Placental epithelial cell (primary cell): ENCODE measurements around the gene CLDN7. TPM values are rescaled to one million over a fixed set of nuclear protein-coding genes. Genes with fewer than 3 reads are reported as not detected.
A peak's percentile ranks its signal among the peaks of the same experiment; 100 is the strongest.

Experiments used
- small RNA-seq: library from RNA; depleted of rRNA; stranded (forward); fragments of <200 nt; gene quantifications from one replicate; pipeline ENCODE3, GENCODE V24; 2012
- total RNA-seq: library from RNA; depleted of rRNA; stranded (reverse); fragments of >200 nt; gene quantifications from 2 replicates; pipeline ENCODE4 v1.2.3, GENCODE V29; 2012

CLDN7 gene
- 3.9 and 15.2 TPM in 2 replicates for total RNA-seq

GRCh38 chr17:7262192-7262934, at the start of gene CLDN7:
TSS of gene CLDN7 (minus strand) at chr17:7262478. CDS start at chr17:7262043, 435 bp downstream.

GRCh38 chr17:7306911-7307685, 44.8 kb upstream of the CLDN7 start, which contains the start of gene EIF5A:
TSS of gene EIF5A (plus strand) at chr17:7307628. CDS start at chr17:7309636, 2,008 bp downstream.

GRCh38 chr17:7294614-7295153, 32.4 kb upstream of the CLDN7 start, which contains the start of gene YBX2:
TSS of gene YBX2 (minus strand) at chr17:7294639. CDS start at chr17:7294500, 139 bp downstream.

GRCh38 chr17:7281074-7281952, 19.0 kb upstream of the CLDN7 start, which contains the start of gene SLC2A4:
TSS of gene SLC2A4 (plus strand) at chr17:7281718. CDS start at chr17:7281935, 217 bp downstream.

GRCh38 chr17:7252176-7253043, 9.9 kb downstream of the CLDN7 start, which contains the start of gene ELP5:
TSS of gene ELP5 (plus strand) at chr17:7252215. CDS start at chr17:7252551, 336 bp downstream.

GRCh38 chr17:7251661-7252175, 10.6 kb downstream of the CLDN7 start, which contains the start of gene CTDNEP1:
TSS of gene CTDNEP1 (minus strand) at chr17:7251734. CDS start at chr17:7251296, 438 bp downstream.

DNA sequence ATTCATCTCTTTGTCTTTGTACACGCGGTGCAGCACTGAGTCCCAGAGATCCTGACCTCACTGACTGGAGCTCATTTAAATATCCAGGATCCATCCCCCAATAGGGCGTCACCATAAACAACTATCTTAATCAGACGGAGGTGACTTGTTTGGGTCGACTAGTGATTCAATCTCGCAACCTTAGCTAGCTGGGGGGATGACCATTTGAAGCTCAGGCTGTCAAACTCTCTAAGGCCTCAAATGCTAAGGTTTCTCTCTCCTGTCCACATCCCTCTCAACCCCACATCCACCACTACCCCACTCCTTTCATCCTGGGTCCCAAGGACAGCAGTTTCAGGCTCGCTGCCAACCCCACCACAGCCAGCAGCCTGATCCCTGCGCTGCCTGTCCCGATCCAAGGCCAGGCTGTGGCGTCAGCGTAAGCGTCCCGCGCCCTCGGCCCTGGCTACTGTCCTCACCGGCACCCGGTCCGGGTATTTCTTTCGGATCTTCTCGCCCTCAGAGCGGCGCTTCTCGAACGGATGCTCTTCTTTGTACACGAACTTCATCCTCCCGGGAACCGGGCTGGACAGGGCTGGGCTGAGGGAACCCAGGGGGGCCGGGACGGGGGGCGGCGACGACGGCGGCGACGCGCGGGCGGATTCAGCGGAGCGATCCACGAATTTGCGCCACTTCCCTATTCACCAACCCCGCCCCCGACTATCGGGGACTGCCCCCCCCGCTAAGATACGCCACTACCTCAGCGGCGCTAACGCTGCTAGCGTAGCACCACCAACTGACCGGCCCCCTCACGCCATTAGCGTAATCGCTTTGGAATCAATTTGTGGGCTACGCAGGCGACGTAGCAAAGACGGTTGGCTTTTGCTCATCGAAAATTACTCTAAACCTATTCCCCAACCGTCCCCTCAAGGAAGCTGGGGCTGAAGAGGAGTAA, 20.2 kb downstream of the CLDN7 start, which contains the start of gene GABARAP:
TSS of gene GABARAP (minus strand) at position 667 of the 934 bp plus-strand sequence. CDS start at position 548, 119 bp downstream.

DNA sequence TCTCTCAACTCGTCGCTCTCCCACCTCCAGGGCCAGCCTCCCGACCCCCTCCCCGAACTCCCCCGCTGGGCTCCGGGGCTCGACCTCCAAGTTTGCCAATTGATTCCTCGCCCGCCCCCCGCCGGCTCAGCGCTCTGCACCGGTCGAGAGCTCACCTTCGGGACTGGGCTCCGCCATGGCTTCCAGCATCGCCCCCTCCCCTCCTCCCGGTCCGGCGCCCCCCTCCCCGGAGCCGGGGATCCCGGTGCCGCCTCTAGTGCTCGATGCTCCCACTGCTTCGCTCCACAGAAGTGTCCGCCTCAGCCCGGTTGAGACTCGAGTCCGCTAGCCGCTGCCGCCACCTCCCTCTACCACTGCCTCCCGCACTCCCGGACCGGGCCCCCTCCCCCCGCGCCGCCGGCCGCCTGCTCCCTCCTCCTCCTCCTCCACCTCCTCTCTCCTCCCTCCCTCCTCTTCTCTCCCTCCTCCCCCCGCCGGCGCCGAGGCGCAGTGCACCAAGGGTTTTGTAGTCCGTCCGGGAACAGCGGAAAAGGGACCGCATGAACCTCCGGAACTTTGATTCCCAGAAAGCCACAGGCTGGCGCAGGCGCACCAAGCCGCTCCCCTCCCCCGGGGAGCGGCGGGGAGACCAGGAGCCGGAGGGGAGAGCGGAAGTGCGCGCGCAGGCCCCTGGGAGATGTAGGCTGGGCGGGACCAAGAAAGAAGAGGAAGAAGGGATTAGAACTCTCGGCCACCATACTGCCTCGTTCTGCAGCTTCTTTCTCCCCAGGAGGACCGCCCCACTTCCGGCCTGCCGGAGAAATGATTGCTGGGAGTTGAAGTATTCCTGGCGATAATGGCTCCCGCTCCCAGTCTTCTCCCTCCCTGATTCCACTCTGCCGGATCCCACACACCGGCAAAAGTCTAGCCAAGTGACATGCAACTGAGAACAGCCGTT, 22.9 kb downstream of the CLDN7 start, which contains the start of gene PHF23:
TSS of gene PHF23 (minus strand) at position 367 of the 937 bp plus-strand sequence. CDS start at position 189, 178 bp downstream.

DNA sequence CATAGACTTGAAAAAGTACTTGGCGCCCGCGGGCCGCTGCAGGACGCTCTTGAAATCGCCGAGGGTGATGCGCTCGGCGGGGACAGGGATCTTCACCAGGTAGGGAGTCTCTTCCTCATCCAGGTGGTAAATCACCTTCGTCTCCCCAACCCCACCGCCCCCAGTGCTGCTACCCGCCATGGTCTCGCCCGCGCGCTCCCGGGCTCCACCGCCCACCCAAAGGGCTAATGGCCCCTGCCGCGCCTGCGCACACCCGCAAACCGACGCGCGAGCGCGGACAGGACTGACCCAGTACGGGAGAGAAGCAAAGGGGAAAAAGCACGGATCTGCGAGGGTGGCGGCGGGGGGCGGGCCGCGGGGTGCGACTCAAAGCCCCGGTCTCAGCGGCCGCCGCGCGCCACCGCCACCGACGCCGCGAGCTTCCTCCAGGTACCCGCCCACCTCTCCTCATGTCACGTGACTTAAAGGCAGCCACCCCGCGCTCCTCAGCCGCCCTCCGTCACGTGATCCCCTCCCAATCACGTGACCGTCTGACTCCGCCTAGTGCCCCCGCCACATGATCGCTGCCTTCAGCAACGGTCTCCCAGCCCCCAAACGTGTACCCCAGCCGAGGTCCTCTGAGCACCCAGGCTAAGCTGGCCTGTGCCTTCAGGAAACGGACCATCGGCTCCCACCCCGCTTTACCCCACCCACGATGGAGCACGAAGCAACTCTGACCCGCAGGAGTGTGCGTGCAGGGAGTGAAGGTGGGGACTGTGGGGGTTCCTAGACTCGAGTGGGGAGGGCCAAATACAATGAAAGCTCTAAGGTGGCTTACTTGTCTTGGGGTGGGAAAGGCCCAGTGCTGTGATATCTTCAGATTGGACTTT, 28.0 kb downstream of the CLDN7 start, which contains the start of gene DVL2:
TSS of gene DVL2 (minus strand) at position 435 of the 869 bp plus-strand sequence. CDS start at position 180, 255 bp downstream.

GRCh38 chr17:7219812-7220592, 42.3 kb downstream of the CLDN7 start, which contains the start of the genes ACADVL and DLG4:
TSS of gene ACADVL (plus strand) at chr17:7219938. CDS start at chr17:7219985, 47 bp downstream.
TSS of gene DLG4 (minus strand) at chr17:7219836.

Small RNA genes lying within 50 kb of the gene (small RNA-seq; reads per million reads assigned to genes)
- gene MIR324: 206 reads per million, percentile 99 among the genes with 10 or more reads in this experiment
- gene RF00019: not detected

Other genes starting within 250 kb of the CLDN7 start
- 25.9 and 47.6 TPM in 2 replicates for gene RNASEK, start 249.9 kb downstream of the CLDN7 start, total RNA-seq
- gene BCL6B, start 239.4 kb downstream of the CLDN7 start, total RNA-seq: under 0.01 TPM in 2 replicates
- gene SLC16A13, start 226.5 kb downstream of the CLDN7 start, total RNA-seq: 2.7 and 3.1 TPM in 2 replicates
- 0.22 and 5.5 TPM in 2 replicates for gene SLC16A11, start 218.4 kb downstream of the CLDN7 start, total RNA-seq
- gene CLEC10A, start 182.2 kb downstream of the CLDN7 start, total RNA-seq: not detected in 2 replicates
- gene ASGR2, start 147.7 kb downstream of the CLDN7 start, total RNA-seq: not detected in 2 replicates
- 0.79 TPM in 1 of 2 replicates, not detected in the other for gene ASGR1, start 83.1 kb downstream of the CLDN7 start, total RNA-seq
- gene DLG4, start 42.6 kb downstream of the CLDN7 start, total RNA-seq: 2.5 and 11.8 TPM in 2 replicates
- gene ACADVL, start 42.5 kb downstream of the CLDN7 start, total RNA-seq: 304 and 499 TPM in 2 replicates
- 82.5 and 91.1 TPM in 2 replicates for gene DVL2, start 28.0 kb downstream of the CLDN7 start, total RNA-seq
- 43.6 and 47.1 TPM in 2 replicates for gene PHF23, start 23.0 kb downstream of the CLDN7 start, total RNA-seq
- 155 and 349 TPM in 2 replicates for gene GABARAP, start 20.0 kb downstream of the CLDN7 start, total RNA-seq
- gene CTDNEP1, start 10.7 kb downstream of the CLDN7 start, total RNA-seq: 28.7 and 34.3 TPM in 2 replicates
- gene ELP5, start 10.3 kb downstream of the CLDN7 start, total RNA-seq: 31.0 and 42.6 TPM in 2 replicates
- not detected in 2 replicates for gene SLC2A4, start 19.2 kb upstream of the CLDN7 start, total RNA-seq
- gene YBX2, start 32.2 kb upstream of the CLDN7 start, total RNA-seq: under 0.01 and 0.11 TPM in 2 replicates
- gene EIF5A, start 45.1 kb upstream of the CLDN7 start, total RNA-seq: 237 and 847 TPM in 2 replicates
- 43.2 and 91.3 TPM in 2 replicates for gene GPS2, start 52.9 kb upstream of the CLDN7 start, total RNA-seq
- 18.9 and 25.1 TPM in 2 replicates for gene NEURL4, start 66.9 kb upstream of the CLDN7 start, total RNA-seq
- gene ACAP1, start 74.1 kb upstream of the CLDN7 start, total RNA-seq: under 0.01 and 0.33 TPM in 2 replicates
- gene KCTD11, start 89.7 kb upstream of the CLDN7 start, total RNA-seq: 9.4 and 12.6 TPM in 2 replicates
- gene TMEM95, start 92.7 kb upstream of the CLDN7 start, total RNA-seq: not detected in 2 replicates
- gene TNK1, start 118.6 kb upstream of the CLDN7 start, total RNA-seq: 14.1 and 27.5 TPM in 2 replicates
- gene PLSCR3, start 132.0 kb upstream of the CLDN7 start, total RNA-seq: 51.8 and 64.1 TPM in 2 replicates
- 83.7 and 304 TPM in 2 replicates for gene TMEM256, start 141.6 kb upstream of the CLDN7 start, total RNA-seq
- gene NLGN2, start 145.4 kb upstream of the CLDN7 start, total RNA-seq: 4.9 and 9.8 TPM in 2 replicates
- not detected in 2 replicates for gene SPEM1, start 157.8 kb upstream of the CLDN7 start, total RNA-seq
- not detected in 2 replicates for gene SPEM2, start 163.1 kb upstream of the CLDN7 start, total RNA-seq
- not detected in 2 replicates for gene SPEM3, start 166.4 kb upstream of the CLDN7 start, total RNA-seq
- 8.6 and 16.8 TPM in 2 replicates for gene TMEM102, start 173.0 kb upstream of the CLDN7 start, total RNA-seq
- 2.1 and 3.9 TPM in 2 replicates for gene FGF11, start 177.0 kb upstream of the CLDN7 start, total RNA-seq
- 5.7 and 13.0 TPM in 2 replicates for gene CHRNB1, start 182.6 kb upstream of the CLDN7 start, total RNA-seq
- 33.9 and 36.1 TPM in 2 replicates for gene ZBTB4, start 217.2 kb upstream of the CLDN7 start, total RNA-seq
- gene SLC35G6, start 219.0 kb upstream of the CLDN7 start, total RNA-seq: not detected in 2 replicates
- gene POLR2A, start 221.9 kb upstream of the CLDN7 start, total RNA-seq: 106 and 112 TPM in 2 replicates